ENCODE data around the gene SCN5A.
A peak's percentile ranks its signal among the peaks of the same experiment; 100 is the strongest.

SCN5A gene

DNA sequence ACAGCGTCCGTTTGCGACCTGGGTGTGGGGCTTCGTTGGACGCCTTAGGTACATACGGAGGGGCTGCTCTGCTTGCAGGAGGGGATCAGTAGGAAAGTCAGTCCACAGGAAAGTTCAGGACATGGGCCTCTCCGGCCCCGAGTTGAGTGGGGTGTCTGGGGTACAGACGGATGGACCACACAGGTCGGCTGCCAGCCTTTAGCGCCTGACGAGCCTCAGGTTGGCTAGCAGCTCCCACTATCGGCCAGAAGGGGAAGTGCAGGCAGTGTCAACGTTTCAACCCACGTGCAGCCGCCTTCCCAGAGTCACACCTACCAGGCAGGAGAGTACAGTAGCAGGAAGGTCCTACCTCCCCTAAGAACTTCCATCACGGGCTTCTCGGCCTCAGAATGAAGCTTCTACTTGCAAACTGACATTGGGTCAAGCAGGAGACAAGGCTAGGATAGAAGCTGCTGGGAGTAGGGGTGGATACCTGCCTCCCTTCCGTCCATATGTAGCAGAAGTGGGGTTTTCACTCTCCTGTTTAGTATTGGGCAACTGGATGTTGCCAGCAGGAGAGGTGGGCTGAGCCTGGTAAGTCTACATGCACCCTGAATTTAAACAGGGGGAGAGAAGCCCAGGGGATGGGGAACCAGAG, 1.8 kb upstream of the SCN5A start:
- no peak overlapping the region for H2BK120ac ChIP-seq (ENCODE audit: low read depth, low read length)
- no peak overlapping the region for H2BK5ac ChIP-seq (ENCODE audit: low read depth, low read length, poor library complexity, severe bottlenecking)
- no peak overlapping the region for H3K23ac ChIP-seq (ENCODE audit: low read length in 2 of 2)
- peaks cover 56 to 92% of the 10 kb centered on the region in 2 experiments for H3K27me3 ChIP-seq (ENCODE audit: control insufficient read depth in 1 of 2, insufficient read depth in 1 of 2, low read length in 2 of 2)
- H2BK15ac ChIP-seq (ENCODE audit: low read depth, poor library complexity, severe bottlenecking) = no peak overlapping the region
- peaks cover 19% of the 10 kb centered on the region for H3K4me1 ChIP-seq (ENCODE audit: control insufficient read depth, insufficient read depth, low read depth, low read length)
- peak overlapping the region; percentile 58 for H3K4me2 ChIP-seq (ENCODE audit: low read length, poor library complexity, severe bottlenecking)
- H3K4me3 ChIP-seq (ENCODE audit: insufficient read depth in 1 of 2, low read depth in 1 of 2, low read length in 2 of 2) = no peak overlapping the region
- H2AK5ac ChIP-seq (ENCODE audit: low read length, severe bottlenecking) = no peak overlapping the region
- no peak overlapping the region for H4K8ac ChIP-seq (ENCODE audit: low read length)
- no peak overlapping the region for H3K14ac ChIP-seq (ENCODE audit: low read length in 2 of 2)
- peak; percentile 45 for DNase-seq
- no peak overlapping the region for H3K9ac ChIP-seq (ENCODE audit: low read length)
- H2BK12ac ChIP-seq (ENCODE audit: low read length in 2 of 2) = no peak overlapping the region
- H2AFZ ChIP-seq (ENCODE audit: low read depth, low read length) = no peak overlapping the region
- peaks cover 10% of the 10 kb centered on the region for H3K9me3 ChIP-seq (ENCODE audit: control insufficient read depth, low read length)
- 9% methylated on average over 19 of the region's 19 CpGs for WGBS
- no peak overlapping the region for H3K18ac ChIP-seq (ENCODE audit: low read depth in 1 of 2, low read length in 2 of 2)
- no peak overlapping the region for H3K27ac ChIP-seq (ENCODE audit: low read length, poor library complexity, severe bottlenecking)
- no peak overlapping the region for H4K91ac ChIP-seq (ENCODE audit: low read length)
- no peaks in the 10 kb centered on the region for H3K79me1 ChIP-seq (replicated peaks; ENCODE audit: low read length, poor library complexity, severe bottlenecking)
- no peak overlapping the region for H3K4ac ChIP-seq (ENCODE audit: low read depth in 1 of 2, low read length in 2 of 2)
- no peaks in the 10 kb centered on the region for H3K36me3 ChIP-seq (ENCODE audit: control insufficient read depth in 1 of 2, insufficient read depth in 2 of 2, low read depth in 1 of 2, low read length in 2 of 2)

DNA sequence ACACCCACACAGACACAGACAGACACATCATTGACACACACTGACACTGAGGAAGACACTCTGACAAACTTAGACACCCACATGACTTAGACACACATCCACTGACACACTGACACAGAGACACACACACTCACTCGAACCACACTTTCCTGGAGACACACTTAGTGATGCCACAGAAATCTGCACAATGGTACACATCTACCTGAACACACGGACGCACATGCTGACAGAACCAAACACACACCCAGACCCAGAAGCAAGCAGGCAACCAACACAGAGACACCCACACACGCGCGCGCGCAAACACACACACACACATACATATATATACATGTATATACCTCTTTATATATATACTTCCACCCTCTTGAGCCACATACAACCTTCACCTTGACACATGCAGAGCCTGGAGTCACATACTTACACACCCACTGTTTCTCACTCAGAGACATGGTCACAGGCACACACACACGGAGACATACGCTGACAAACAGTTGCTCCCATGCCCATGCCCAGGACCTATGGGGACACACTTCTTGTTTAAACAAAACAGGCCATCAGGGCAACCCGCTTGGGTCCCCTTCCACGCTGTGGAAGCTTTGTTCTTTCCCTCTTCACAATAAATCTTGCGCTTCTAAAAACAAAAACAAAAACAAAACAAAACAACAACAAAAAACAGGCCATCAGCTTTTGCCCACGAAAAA, 913 bp upstream of the SCN5A start:
- Histone ChIP-seq H3K9ac (ENCODE audit: low read length) (no peak overlapping the region), H3K4me1 (ENCODE audit: control insufficient read depth, insufficient read depth, low read depth, low read length) (peaks cover 15% of the 10 kb centered on the region), H3K9me3 (ENCODE audit: control insufficient read depth, low read length) (peaks cover 10% of the 10 kb centered on the region), H2BK120ac (ENCODE audit: low read depth, low read length) (no peak overlapping the region), H2BK15ac (ENCODE audit: low read depth, poor library complexity, severe bottlenecking) (no peak overlapping the region), H3K79me1 (replicated peaks; ENCODE audit: low read length, poor library complexity, severe bottlenecking) (no peaks in the 10 kb centered on the region), H2BK5ac (ENCODE audit: low read depth, low read length, poor library complexity, severe bottlenecking) (no peak overlapping the region), H2BK12ac (ENCODE audit: low read length in 2 of 2) (no peak overlapping the region), H2AFZ (ENCODE audit: low read depth, low read length) (no peak overlapping the region), H4K8ac (ENCODE audit: low read length) (no peak overlapping the region), H3K4ac (ENCODE audit: low read depth in 1 of 2, low read length in 2 of 2) (no peak overlapping the region), H3K4me3 (ENCODE audit: insufficient read depth in 1 of 2, low read depth in 1 of 2, low read length in 2 of 2) (peak overlapping the region in 1 of 2 experiments; percentile 70), H3K36me3 (ENCODE audit: control insufficient read depth in 1 of 2, insufficient read depth in 2 of 2, low read depth in 1 of 2, low read length in 2 of 2) (no peaks in the 10 kb centered on the region), H3K27ac (ENCODE audit: low read length, poor library complexity, severe bottlenecking) (no peak overlapping the region), H2AK5ac (ENCODE audit: low read length, severe bottlenecking) (no peak overlapping the region), H3K18ac (ENCODE audit: low read depth in 1 of 2, low read length in 2 of 2) (no peak overlapping the region), H3K4me2 (ENCODE audit: low read length, poor library complexity, severe bottlenecking) (no peak overlapping the region), H4K91ac (ENCODE audit: low read length) (peak overlapping the region; percentile 2), H3K27me3 (ENCODE audit: control insufficient read depth in 1 of 2, insufficient read depth in 1 of 2, low read length in 2 of 2) (peaks cover 60 to 92% of the 10 kb centered on the region in 2 experiments), H3K14ac (ENCODE audit: low read length in 2 of 2) (no peak overlapping the region), H3K23ac (ENCODE audit: low read length in 2 of 2) (peak overlapping the region in 1 of 2 experiments; percentile 47)
- DNase-seq = peak; percentile 8
- 86% methylated on average over 14 of the region's 14 CpGs for WGBS

DNA sequence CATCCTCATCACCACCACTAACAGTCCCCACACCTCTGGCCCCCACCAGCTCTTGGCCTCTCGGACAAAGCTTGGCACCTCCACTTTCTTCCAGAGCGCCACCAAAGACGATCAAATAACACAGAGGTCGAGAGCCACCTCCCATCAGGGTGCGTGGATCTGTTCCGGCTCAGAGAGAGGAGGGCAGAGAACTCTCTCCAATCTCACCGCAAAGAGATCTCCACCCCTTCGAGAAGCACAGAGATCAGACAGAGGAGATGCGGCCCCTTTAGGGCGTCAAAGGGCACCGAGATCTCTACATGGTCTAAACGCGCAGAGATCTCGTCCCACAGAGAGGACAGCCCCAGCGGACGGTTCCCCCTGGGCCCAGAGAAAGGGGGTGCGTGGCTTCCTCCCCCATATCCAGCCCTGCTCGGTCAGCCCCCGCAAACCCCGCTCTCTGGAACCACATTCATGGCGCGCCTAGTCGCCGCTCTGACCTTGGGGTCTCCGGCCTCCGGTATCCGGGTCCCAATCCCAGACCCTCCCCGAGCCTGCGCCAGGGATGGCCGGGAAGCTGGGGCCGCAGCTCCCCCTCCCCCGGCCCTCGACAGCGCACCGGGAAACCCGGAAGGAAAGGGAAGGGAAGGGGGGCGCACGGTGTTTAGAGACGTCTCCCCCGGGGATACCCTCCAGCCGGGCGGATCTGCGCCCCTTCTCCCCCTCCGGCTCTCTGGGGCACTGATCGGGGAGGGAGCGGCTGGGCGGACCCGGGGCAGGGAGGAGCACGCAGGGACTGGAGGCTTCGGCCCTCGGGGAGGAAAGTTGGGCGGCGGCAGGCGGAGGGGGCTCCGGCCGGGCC, 608 bp downstream of the SCN5A start:
- no peak for DNase-seq
- H3K14ac ChIP-seq (ENCODE audit: low read length in 2 of 2) = no peak overlapping the region
- no peak overlapping the region for H2BK120ac ChIP-seq (ENCODE audit: low read depth, low read length)
- H2AK5ac ChIP-seq (ENCODE audit: low read length, severe bottlenecking) = no peak overlapping the region
- H2BK5ac ChIP-seq (ENCODE audit: low read depth, low read length, poor library complexity, severe bottlenecking) = no peak overlapping the region
- H4K91ac ChIP-seq (ENCODE audit: low read length) = no peak overlapping the region
- peak overlapping the region; percentile 60 to 66 for H3K4me3 ChIP-seq (ENCODE audit: insufficient read depth in 1 of 2, low read depth in 1 of 2, low read length in 2 of 2)
- no peak overlapping the region for H2BK12ac ChIP-seq (ENCODE audit: low read length in 2 of 2)
- H3K27ac ChIP-seq (ENCODE audit: low read length, poor library complexity, severe bottlenecking) = no peak overlapping the region
- peak overlapping the region; percentile 38 for H3K9ac ChIP-seq (ENCODE audit: low read length)
- H3K18ac ChIP-seq (ENCODE audit: low read depth in 1 of 2, low read length in 2 of 2) = peak overlapping the region in 1 of 2 experiments; percentile 73
- peaks cover 15% of the 10 kb centered on the region for H3K4me1 ChIP-seq (ENCODE audit: control insufficient read depth, insufficient read depth, low read depth, low read length)
- peak overlapping the region; percentile 47 for H2AFZ ChIP-seq (ENCODE audit: low read depth, low read length)
- no peaks in the 10 kb centered on the region for H3K36me3 ChIP-seq (ENCODE audit: control insufficient read depth in 1 of 2, insufficient read depth in 2 of 2, low read depth in 1 of 2, low read length in 2 of 2)
- H2BK15ac ChIP-seq (ENCODE audit: low read depth, poor library complexity, severe bottlenecking) = peak overlapping the region; percentile 23
- no peak overlapping the region for H3K4ac ChIP-seq (ENCODE audit: low read depth in 1 of 2, low read length in 2 of 2)
- peak overlapping the region; percentile 89 for H3K4me2 ChIP-seq (ENCODE audit: low read length, poor library complexity, severe bottlenecking)
- peak overlapping the region in 1 of 2 experiments; percentile 51 for H3K23ac ChIP-seq (ENCODE audit: low read length in 2 of 2)
- 10% methylated on average over 49 of the region's 56 CpGs for WGBS
- no peak overlapping the region for H4K8ac ChIP-seq (ENCODE audit: low read length)
- H3K27me3 ChIP-seq (ENCODE audit: control insufficient read depth in 1 of 2, insufficient read depth in 1 of 2, low read length in 2 of 2) = peaks cover 70 to 95% of the 10 kb centered on the region in 2 experiments
- peaks cover 10% of the 10 kb centered on the region for H3K9me3 ChIP-seq (ENCODE audit: control insufficient read depth, low read length)
- no peaks in the 10 kb centered on the region for H3K79me1 ChIP-seq (replicated peaks; ENCODE audit: low read length, poor library complexity, severe bottlenecking)
